HL-60 (cell line): ENCODE measurements around the gene SH3RF3.

Source experiments
- CTCF ChIP-seq: IDR thresholded peaks from one replicate; pipeline ENCODE4 v1.5.1; 2011; ENCODE audit warnings: low read length, control low read depth, inconsistent platforms; ENCODE audit not compliant: insufficient read depth
- GABPA ChIP-seq: IDR thresholded peaks from 2 replicates; pipeline ENCODE4 v1.6.1; 2012; ENCODE audit warnings: low read depth
- POLR2AphosphoS5 ChIP-seq: IDR thresholded peaks from 2 replicates; pipeline ENCODE4 v1.6.1; 2012; ENCODE audit warnings: low read depth
- REST ChIP-seq: IDR thresholded peaks from 2 replicates; pipeline ENCODE4 v1.6.1; 2012; ENCODE audit warnings: low read depth; ENCODE audit not compliant: insufficient replicate concordance
- SPI1 ChIP-seq: IDR thresholded peaks from 2 replicates; pipeline ENCODE4 v1.6.1; 2012; ENCODE audit warnings: low read depth, mild to moderate bottlenecking, borderline replicate concordance

GRCh38 chr2:109210431-109211200 is 81.6 kb downstream of the SH3RF3 start:
- no peak for TF ChIP-seq CTCF
- TF ChIP-seq POLR2AphosphoS5, result no peak
- no peak for TF ChIP-seq SPI1
- TF ChIP-seq GABPA, result no peak
- no peak for TF ChIP-seq REST
